Glutamatergic neuron (in vitro differentiated cells): Measurements from ENCODE around the gene SLC29A1. TPM values are rescaled to one million over a fixed set of nuclear protein-coding genes. Genes with fewer than 3 reads are reported as not detected.

Experiments used
- DNase-seq: peaks from one replicate; pipeline ENCODE4 v3.0.0; 2022
- H3K27ac Mint-ChIP-seq: one replicate; pipeline ENCODE4 v1.8.0; 2020; ENCODE audit warnings: mild to moderate bottlenecking, mixed read lengths, inconsistent platforms; ENCODE audit not compliant: unreplicated experiment
- H3K27me3 Mint-ChIP-seq: one replicate; pipeline ENCODE4 v1.8.0; 2020; ENCODE audit warnings: mild to moderate bottlenecking, moderate library complexity, mixed read lengths, inconsistent platforms; ENCODE audit not compliant: unreplicated experiment
- H3K36me3 Mint-ChIP-seq: one replicate; pipeline ENCODE4 v1.8.0; 2020; ENCODE audit warnings: mild to moderate bottlenecking, mixed read lengths, inconsistent platforms; ENCODE audit not compliant: unreplicated experiment
- H3K4me1 Mint-ChIP-seq: one replicate; pipeline ENCODE4 v1.8.0; 2020; ENCODE audit warnings: mild to moderate bottlenecking, low read depth, mixed read lengths, inconsistent platforms; ENCODE audit not compliant: unreplicated experiment
- H3K4me3 Mint-ChIP-seq: one replicate; pipeline ENCODE4 v1.8.0; 2020; ENCODE audit warnings: mild to moderate bottlenecking, mixed read lengths, inconsistent platforms; ENCODE audit not compliant: unreplicated experiment
- H3K9me3 Mint-ChIP-seq: one replicate; pipeline ENCODE4 v1.8.0; 2020; ENCODE audit warnings: mild to moderate bottlenecking, moderate library complexity, mixed read lengths, inconsistent platforms; ENCODE audit not compliant: unreplicated experiment
- CTCF ChIP-seq: fragments of 200-600 bp; sonication (generic); IDR thresholded peaks from one replicate; pipeline ENCODE4 v1.5.0; 2021; ENCODE audit not compliant: partially characterized antibody, unreplicated experiment
- total RNA-seq: library from RNA; stranded (reverse); fragmentation: NEBNext Ultra II Directional; extraction: Animal tissue kit (Norgen Biotek cat#: 25700); gene quantifications from one replicate; pipeline ENCODE4 v1.2.1, GENCODE V29; 2021; ENCODE audit not compliant: unreplicated experiment

SLC29A1 gene
- total RNA-seq, 1 donor from 2014 or later: 20.0 TPM

- peaks cover 10% of the 10 kb centered on the region for H3K36me3 Mint-ChIP-seq
- TF ChIP-seq CTCF: no peak
- H3K9me3 Mint-ChIP-seq: peaks cover 26% of the 10 kb centered on the region
- peak overlapping the region; percentile 95 for H3K4me3 Mint-ChIP-seq
- peak overlapping the region; percentile 99 for H3K27ac Mint-ChIP-seq
- DNase-seq: no peak
- peaks cover 25% of the 10 kb centered on the region for H3K4me1 Mint-ChIP-seq
- H3K27me3 Mint-ChIP-seq: peaks cover 25% of the 10 kb centered on the region
Observed at GRCh38 chr6:44245391-44245911, 22.1 kb downstream of the SLC29A1 start.

GRCh38 chr6:44245912-44246662 lies 22.7 kb downstream of the SLC29A1 start:
- peak; percentile 98 for DNase-seq
- TF ChIP-seq CTCF: no peak
- Mint-ChIP-seq H3K27me3 (peaks cover 25% of the 10 kb centered on the region), H3K27ac (peak overlapping the region; percentile 99), H3K4me1 (peaks cover 25% of the 10 kb centered on the region), H3K36me3 (peaks cover 11% of the 10 kb centered on the region), H3K4me3 (peak overlapping the region; percentile 98), H3K9me3 (peaks cover 26% of the 10 kb centered on the region)

GRCh38 chr6:44246663-44247337 lies 23.4 kb downstream of the SLC29A1 start, which contains the start of gene HSP90AB1:
Gene HSP90AB1, plus strand, starts transcription at chr6:44247101. Its CDS starts 1,529 bp downstream, at chr6:44248630.
- peak; percentile 91 for DNase-seq
- H3K9me3 Mint-ChIP-seq: peaks cover 26% of the 10 kb centered on the region
- peak within 1 kb of the TSS; percentile 99 for H3K27ac Mint-ChIP-seq
- H3K27me3 Mint-ChIP-seq: peaks cover 25% of the 10 kb centered on the region
- peaks cover 14% of the 10 kb centered on the region for H3K36me3 Mint-ChIP-seq
- H3K4me3 Mint-ChIP-seq: peak within 1 kb of the TSS; percentile 98
- H3K4me1 Mint-ChIP-seq: peaks cover 27% of the 10 kb centered on the region
- no peak for TF ChIP-seq CTCF

- Mint-ChIP-seq H3K4me3 (peak overlapping the region; percentile 98), H3K27ac (peak overlapping the region; percentile 99), H3K36me3 (peaks cover 16% of the 10 kb centered on the region), H3K9me3 (peaks cover 26% of the 10 kb centered on the region), H3K27me3 (peaks cover 25% of the 10 kb centered on the region), H3K4me1 (peaks cover 28% of the 10 kb centered on the region)
- TF ChIP-seq CTCF: no peak
- DNase-seq: peak; percentile 82
Observed at GRCh38 chr6:44247338-44248302, 24.2 kb downstream of the SLC29A1 start.
